ENCODE data around the gene A4GALT.
"Not testable (repeated sequence)": the region's sequence is repeated elsewhere in the genome, so short reads cannot be mapped to it uniquely, and the experiment has no call there.

A4GALT gene

DNA sequence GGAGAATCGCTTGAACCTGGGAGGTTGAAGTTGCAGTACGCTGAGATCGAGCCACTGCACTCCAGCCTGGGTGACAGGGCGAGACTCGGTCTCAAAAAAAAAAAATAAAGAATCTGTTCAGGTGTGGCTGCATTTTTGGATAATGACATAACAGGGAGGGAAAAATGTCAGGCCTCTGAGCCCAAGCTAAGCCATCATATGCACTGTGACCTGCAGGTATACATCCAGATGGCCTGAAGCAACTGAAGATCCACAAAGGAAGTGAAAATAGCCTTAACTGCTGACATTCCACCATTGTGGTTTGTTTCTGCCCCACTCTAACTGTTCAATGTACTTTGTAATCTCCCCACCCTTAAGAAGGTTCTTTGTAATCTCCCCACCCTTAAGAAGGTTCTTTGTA is 19.6 kb upstream of the A4GALT start:
- not testable (repeated sequence) for DNase-seq

DNA sequence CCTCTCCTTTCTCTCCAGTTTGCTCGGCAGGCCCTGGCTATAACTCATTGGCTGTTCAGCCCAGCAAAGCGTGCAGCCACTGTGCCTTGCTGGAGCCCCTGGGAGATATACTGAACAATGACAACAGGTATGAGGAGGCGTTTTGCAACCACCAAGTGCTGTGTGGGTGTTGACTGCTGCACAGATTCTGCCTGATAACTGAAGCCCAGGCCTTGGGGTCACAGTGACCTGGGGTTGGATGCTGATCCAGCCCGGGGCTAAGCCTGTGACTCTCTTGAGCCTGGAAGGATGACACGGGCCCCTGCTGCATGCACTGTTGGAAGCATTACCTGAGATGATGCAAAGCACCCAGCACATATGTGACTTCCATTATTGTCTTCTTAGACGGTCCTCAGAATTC is 13.7 kb upstream of the A4GALT start:
- DNase-seq: no peak

DNA sequence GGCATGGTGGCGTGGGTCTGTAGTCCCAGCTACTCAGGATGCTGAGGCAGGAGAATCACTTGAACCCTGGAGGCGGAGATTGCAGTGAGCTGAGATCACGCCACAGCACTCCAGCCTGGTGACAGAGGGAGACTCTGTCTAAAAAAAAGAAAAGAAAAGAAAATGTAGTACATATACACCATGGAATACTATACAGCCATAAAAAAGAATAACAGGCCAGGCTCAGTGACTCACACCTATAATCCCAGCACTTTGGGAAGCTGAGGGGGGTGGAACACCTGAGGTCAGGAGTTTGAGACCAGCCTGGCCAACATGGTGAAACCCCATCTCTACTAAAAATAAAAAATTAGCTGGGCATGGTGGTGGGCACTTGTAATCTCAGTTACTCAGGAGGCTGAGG is 12.7 kb upstream of the A4GALT start:
- not testable (repeated sequence) for DNase-seq

DNA sequence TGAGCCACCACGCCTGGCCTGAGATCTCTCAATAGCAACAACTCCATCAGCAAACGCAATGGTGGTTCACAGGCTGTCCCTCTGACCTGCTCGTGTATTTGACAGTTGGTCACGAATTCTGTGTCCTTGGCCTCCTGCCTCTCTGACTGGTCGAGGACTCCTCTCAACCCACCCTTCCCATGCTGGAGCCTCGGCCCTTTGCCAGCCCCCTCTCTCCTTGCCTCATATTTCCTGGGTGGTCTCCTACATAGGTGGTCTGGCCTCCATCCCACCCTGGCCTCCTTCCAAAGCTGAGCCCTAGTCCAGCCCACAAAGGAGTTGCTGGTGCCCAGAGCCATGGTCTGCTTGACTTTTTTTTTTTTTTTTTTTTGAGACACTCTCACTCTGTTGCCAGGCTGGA is 11.4 kb upstream of the A4GALT start:
- DNase-seq: no peak

DNA sequence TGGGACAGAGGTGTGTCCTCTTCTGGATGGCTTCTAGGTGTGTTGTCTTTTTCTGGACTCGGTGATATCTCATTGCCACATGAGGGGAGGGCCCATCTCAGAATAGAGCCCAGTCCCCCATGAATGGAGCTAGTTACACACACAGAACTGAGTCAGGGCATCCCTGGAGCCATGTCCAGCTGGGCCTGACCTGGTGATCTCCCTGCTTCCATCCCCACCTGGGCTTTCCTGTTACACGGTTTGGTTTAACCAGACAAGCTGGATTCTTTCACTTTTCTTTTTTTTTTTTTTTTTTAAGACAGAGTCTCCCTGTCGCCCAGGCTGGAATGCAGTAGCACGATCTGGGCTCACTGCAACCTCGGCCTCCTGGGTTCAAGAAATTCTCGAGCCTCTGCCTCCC is 6.1 kb upstream of the A4GALT start:
- no peak for DNase-seq

DNA sequence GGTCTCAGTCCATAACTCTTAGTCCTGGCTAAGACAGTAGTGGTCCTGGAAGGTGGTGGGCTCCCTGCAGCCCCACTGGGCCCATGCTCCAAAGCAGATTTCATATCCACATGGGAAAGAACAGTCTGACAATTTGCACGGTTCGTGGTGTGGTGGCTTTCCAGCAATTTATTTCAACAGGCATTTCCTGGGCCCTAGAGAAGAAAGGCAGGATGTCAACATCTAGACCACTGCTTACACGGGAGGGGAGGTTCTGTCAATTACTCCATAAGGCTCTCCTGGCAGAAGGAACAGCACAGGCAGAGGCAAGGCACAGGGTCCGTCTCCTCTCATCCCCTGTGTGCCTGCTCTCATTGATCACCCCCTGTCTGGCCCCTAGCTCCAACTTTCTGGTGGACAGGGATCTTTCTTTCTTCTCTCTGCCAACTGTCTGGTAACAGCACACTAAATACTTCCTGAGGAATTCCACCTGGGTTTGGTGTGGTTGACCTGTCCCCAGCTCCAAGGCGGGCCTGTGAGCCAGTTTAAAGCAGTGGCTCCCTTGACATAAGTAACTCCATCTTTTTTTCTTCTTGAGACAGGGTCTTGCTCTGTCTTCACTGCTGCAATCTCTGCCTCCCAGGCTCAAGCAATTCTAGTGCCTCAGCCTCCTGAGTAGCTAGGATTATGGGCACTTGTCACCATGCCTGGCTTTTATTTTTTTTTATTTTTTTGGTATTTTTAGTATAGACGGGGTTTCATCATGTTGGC is 5.1 kb upstream of the A4GALT start:
- DNase-seq: no peak

DNA sequence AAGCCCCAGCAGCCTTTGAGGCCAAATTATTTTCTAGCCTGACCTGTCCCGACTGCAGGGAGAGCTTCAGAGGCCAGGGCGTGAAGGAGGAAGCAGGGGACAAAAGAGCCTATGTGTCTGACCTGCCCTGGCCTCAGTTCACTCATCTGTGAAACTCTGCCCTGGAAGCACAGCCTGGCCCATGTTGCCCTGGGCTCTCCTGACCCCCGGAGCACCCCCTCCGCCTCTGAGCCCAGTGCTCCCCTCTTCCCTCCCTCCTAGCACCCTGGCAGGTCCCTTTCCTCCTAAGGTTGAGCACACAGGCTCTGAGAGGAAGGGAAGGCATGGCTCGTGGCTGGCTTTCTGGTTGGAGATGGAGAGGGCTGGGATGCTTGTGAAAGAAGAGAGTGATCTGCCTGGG is 3.4 kb upstream of the A4GALT start:
- DNase-seq: no peak

DNA sequence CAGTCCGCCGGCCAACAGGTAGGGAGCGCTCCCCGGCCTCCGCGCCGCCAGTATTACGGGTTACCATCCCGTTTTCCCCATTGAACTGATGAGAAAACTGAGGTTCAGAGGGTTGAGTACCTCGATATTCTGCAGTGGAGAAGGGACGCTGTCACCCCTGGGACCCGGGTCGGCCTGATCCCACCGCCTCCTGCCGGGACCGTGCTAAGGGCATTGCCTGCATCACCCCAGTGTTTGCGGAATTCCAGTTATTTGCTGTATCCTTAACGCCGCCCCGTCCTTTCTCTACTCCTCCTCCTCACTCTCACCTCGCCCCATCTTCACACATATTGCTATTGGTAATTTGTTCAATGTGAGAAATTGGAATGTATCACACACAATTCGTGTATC is 370 bp upstream of the A4GALT start:
- no peak for DNase-seq

DNA sequence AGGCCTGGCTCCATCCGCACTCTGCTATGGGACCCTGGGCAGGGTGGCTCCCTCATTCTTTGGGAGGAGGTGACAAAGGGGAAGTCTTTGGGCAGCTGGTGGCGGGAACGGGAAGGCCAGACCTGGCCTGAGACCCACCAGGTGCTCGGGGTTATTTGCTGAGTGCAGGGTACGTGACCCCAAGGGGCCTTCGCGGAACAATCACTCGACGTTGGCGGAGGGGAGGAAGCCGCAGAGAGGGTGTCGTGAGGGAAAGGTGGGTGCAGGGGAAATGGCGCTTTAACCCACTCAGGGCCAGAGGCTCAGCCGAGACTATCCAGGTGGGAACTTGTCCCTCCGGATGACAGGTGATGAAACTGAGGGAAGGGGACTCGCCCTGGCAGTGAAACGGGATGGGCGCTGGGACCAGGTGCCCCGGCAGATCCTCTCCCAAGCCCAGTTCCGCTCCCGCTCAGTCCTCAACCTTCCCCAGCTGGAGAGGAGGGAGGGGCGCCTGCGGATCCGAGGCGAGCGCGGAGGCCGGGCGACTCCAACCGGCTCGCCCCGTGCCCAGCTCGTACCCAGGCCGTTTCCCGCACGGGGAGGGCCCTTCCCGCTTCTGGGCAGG is 911 bp downstream of the A4GALT start:
- DNase-seq: no peak

DNA sequence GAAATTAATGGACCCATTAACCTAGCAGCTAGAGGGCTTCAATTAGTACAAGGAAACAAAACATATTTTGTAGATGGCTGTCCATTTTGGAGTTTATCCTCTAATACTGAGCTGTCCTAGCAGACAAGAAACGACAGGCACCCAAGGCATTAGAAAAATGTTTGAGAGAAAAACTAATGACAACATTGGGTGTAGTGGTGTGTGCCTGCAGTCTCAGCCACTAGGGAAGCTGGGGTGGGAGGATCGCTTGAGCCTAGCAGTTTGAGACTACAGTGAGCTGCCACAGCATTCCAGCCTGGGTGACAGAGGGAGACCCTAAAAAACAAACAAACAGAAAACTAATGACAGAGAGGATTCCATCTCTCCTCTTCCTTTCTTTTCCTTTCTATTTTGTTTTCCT is 1.5 kb downstream of the A4GALT start:
- no peak for DNase-seq

DNA sequence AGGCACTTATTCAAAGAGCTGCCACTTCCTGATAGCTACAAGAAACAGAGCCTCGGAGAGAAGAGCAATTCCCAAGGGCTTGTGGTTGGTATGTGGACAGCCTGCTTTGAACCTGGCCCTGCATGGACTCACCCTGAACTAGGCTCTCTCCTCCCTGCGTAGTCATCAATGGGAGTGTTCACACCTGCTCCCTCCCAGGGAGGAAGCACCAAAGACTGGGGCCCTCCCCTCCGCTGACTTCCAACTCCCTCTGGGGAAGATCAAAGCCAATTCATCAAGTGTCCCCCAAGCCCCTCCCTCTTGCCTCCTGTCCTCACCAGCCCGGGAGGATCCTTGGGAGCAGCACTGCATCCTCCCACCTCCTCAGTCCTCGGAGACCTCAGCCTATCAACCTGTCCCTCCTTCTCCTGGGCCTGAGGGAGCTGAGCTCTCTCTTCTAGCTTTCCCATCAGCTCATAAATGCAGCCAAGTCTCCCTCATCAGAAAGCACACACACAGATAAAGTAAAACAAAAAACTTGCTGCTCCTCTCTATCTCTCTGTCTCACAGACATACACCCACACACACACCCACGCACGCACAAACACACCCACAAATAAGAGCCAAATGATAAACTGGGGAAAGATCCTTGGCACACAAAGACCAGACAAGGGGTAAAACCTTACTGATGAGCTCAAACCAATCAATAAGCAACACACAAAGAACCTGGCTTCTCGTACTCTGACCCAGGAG is 3.3 kb downstream of the A4GALT start:
- DNase-seq: no peak

DNA sequence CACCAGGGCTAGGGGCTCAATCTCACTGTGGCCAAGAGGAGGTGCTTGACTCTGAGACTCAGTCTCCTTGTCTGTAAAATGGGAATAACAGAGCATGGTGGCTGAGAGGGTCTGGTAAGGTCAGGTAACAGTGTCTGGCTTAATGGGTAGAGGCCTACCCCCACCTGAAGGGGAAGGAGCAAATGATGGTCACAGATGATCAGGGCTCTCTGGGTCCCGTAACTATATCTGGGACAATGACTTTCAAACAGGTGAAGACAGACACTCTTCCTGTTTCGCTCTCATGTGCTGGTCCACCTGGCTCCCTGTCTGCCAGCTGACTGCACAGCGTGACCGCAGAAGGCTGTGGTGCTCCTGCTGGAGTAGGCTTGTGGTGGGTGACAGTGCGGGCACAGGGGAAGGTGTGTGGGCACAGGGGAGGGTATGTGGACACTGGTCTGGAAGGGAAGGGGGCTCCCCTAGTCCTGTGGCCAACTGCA is 4.0 kb downstream of the A4GALT start:
- no peak for DNase-seq

DNA sequence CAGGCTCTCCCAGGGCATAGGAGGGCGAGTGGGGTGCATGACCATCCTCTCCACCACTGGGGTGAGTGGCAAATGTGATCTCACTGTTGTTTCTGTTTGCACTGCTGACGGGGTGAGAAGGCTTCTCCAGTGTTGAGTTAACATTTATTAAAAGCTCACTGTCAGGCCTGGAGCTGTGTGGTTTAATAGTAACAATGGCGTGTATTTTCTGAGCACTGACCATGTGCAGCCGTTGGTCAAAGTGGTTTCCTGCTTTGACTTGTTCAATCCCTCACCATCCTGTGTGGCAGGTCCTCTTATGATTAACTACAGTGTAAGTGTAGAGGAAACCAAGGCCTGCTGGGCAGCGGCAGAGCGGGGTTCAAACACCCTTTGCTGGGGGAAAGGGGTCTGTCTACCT is 4.4 kb downstream of the A4GALT start:
- no peak for DNase-seq

DNA sequence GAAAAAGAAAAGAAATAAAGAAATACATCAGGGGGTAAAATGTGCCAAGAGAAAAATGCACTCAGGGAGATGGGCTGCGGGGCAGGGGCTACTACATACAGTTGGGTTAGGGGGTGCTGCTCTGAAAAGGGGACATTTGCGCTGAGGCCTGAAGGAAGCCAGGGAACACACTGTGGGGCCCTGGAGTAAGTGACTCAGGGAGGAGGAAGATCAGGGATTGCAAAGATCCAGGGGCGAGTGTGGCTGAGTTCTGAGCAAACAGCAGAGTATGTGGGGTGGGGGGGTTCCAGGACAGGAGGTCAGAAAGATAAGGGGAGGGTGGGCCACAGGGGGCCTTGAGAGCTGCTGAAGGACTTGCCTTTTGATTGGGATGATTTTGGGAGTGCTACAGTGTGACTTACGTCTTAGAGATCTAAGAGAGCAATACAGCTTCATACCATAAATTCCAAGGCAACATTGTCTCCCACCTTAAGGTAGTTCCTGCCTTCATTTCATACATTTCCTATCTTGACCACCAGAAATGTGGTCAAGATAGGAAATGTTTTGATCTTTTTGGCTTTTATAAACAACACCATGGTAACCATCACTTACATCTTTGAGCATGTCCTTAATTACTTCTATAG is 5.8 kb downstream of the A4GALT start:
- no peak for DNase-seq

DNA sequence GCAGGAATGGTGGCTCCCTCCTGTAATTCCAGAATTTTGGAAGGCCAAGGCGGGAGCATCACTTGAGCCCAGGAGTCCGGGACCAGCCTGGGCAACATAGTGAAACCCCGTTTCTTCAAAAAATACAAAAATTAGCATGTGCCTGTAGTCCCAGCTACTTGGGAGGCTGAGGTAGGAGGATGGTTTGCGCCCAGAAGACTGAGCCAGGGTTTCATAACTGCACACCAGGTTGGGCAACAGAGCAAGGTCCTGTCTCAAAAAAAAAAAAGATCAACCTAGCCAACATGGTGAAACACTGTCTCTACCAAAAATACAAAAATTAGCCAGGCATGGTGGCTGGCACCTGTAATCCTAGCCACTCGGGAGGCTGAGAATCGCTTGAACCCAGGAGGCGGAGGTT is 6.4 kb downstream of the A4GALT start:
- DNase-seq: no peak

DNA sequence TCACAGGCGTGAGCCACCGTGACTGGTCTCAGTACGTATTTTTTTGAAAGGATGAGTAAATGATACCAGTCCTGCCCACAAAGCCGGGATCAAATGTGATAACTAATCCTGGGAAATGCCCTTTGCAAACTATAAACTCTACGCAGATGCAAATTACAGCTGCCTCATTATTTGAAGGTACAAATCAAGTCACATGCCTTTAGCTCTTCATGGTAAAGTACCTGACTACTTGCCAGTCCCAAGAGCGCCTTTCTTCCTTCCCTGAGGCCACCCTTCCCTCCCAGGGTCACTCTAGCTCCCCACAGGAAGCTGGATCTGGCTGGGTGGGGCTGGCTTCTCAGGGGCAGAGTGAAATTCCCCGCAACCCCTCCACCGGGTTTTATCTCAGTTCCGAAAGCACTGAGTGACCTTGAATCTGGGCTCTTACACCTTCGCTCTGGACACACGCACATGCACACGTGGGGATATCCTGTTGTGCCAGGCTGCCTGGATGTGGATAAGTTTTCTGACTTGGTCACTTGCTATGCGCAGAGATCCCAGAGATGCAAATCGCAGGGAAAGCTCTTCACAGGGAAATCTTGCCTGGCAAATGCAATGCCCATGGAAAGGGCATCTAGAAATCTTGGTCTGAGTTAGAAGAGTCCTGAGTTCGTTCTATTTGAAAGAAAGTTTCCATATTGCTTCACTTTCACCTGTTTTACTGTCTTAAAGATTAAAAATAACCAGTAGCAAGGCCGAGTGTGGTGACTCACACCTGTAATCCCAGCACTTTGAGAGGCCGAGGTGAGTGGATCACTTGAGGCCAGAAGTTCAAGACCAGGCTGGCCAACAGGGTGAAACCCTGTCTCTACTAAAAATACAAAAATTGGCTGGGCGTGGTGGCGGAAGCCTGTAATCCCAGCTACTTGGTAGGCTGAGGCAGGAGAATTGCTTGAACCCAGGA is 8.5 kb downstream of the A4GALT start:
- no peak for DNase-seq

DNA sequence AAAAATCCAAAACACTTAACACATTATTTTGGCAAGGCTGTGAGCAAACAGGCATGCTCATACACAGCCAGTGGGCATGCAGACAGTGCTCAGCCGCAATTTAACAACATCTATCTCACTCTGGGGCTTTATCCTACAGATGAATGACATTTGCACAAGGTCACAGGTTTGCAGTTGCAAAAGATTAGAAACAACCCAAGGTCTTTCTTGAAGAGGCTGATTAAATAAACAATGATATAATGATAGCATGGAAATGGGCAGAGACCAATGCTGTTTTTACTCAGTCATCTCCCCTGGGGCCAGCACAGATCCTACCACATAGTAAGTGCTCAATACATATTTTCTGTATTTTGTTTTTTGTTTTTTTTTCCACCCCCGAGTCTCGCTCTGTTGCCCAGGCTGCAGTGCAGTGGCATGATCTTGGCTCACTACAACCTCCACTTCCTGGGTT is 9.4 kb downstream of the A4GALT start:
- no peak for DNase-seq

DNA sequence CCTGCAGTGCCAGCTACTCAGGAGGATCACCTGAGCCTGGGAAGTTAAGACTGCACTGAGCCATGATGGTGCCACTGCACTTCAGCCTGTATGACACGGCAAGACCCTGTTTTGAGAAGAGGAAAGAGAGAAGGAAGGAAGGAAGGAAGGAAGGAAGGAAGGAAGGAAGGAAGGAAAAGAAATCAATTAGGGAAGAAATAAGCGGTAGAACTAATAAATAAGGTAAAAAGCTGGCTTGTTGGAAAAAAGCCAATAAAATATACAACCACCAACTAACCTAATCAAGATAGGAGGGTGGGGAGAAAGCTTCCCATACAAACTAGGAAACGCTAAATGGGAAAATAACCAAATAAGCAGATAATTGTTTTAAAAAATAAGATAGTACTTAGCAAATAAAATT is 12.3 kb downstream of the A4GALT start:
- DNase-seq: no peak

DNA sequence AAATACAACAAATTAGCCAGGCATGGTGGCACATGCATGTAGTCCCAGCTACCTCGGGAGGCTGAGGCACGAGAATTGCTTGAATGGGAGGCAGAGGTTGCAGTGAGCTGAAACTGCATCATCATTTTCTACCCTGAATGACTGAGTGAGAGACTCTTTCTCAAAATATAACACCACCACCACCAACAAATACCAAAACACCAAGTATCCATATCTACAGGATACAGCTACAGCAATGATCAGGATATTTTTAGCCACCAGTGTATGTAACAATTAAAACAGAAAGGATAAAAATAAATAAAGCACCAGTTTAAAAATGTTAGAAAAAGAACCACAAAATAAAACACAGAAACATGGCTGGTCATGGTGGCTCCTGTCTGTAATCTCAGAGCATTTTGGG is 13.2 kb downstream of the A4GALT start:
- no peak for DNase-seq

DNA sequence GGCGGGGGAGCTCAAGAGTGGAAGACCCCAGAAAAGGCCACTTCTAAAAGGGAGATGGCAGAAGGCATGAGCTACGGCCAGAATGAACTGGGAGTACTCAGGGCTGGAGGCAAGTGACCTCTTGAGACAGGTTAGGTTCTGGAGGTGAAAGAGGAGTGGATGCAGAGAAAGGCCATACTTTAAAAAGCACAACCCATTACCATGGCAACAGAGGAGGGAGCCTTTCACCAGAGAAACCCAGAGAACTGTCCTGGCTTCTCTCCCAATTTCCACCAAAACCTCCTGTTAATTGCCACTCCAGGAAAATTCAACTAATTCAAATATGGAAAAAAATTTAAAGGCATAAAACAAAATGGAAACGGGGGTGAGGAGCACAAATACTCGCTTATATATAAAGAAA is 15.8 kb downstream of the A4GALT start:
- no peak for DNase-seq

DNA sequence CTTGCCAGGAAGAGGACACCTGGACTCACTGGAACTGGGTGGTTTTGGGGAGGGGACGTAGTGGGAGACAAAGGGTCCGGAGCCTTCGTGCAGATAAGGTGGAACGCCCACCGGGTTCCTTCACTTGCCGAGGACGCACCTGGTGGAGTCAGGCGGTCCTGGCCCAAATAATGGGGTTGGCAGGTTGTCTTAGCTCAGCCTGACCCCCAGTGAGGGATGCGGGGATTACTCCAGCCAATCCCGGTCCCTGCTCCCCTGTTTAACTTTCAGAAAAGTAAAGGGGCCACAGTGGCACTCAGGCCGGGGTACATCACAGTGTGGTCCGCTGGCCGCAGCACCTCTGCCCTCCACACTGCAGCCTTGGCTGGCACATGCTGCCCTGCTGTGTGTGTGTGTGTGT is 18.0 kb downstream of the A4GALT start:
- DNase-seq: no peak

DNA sequence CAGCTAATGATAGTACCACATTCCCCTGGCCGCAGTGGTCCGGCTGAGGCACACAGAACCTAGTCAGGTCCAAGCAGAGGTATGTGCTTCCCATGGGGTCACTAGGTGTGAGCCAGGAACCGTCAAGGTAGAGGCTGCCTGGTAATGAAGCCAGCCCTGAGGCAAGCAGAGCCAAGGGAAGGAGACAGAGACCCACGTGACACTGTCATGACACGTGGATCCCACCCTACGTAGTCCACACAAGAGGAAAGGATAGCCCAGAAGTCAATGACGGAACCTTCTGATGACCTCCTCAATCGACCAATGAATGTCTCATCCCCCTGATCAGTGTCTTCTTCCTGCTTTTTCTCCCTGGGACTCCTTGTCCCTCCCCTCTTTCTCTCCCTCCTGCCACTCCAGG is 19.0 kb downstream of the A4GALT start:
- no peak for DNase-seq

DNA sequence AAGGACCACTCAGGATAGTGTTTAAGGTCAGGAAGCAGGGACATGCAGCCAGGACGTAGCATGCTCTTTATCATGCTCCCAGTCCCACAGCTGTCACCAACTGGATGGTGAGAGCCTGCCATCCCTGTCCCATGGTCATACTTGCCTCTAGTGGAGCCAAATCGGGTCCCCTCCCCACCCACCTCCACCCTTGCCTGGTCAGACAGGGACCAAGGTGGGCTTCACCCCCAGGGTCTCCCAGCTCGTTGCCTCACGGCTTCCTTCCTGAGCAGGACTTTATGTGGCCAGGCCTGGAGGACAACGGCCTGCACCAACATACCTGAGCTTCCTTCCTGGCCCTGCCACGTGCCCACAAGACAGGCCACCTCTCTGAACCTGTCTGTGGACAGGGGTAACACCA is 19.8 kb downstream of the A4GALT start:
- DNase-seq: no peak

All from stimulated activated naive CD4-positive, alpha-beta T cell (primary cell).